HL-60 (cell line): ENCODE measurements around the gene CUEDC2.

ENCODE experiments used
- DNase-seq, 2 experiments: peaks; one replicate each; pipeline ENCODE4 v3.0.0-alpha.2; 2010 to 2020; ENCODE audit warnings: low read depth in 1 of 2, low spot score in 1 of 2
- H3K27ac ChIP-seq: fragments of 250-450 bp; sonication (Bioruptor Pico); replicated peaks from 2 replicates; pipeline ENCODE4 v1.5.1; 2020; ENCODE audit warnings: mild to moderate bottlenecking, moderate library complexity
- H3K27me3 ChIP-seq: fragments of 250-450 bp; sonication (Bioruptor Pico); 2 replicates; pipeline ENCODE4 v1.5.1; 2021; ENCODE audit warnings: mild to moderate bottlenecking, moderate library complexity; ENCODE audit not compliant: insufficient read depth, poor library complexity, severe bottlenecking
- H3K4me3 ChIP-seq: replicated peaks from 2 replicates; pipeline ENCODE4 v1.5.1; 2011; ENCODE audit warnings: mild to moderate bottlenecking, control low read depth, low read length; ENCODE audit not compliant: insufficient read depth
- CTCF ChIP-seq: IDR thresholded peaks from one replicate; pipeline ENCODE4 v1.5.1; 2011; ENCODE audit warnings: low read length, control low read depth, inconsistent platforms; ENCODE audit not compliant: insufficient read depth
- GABPA ChIP-seq: IDR thresholded peaks from 2 replicates; pipeline ENCODE4 v1.6.1; 2012; ENCODE audit warnings: low read depth
- POLR2AphosphoS5 ChIP-seq: IDR thresholded peaks from 2 replicates; pipeline ENCODE4 v1.6.1; 2012; ENCODE audit warnings: low read depth
- REST ChIP-seq: IDR thresholded peaks from 2 replicates; pipeline ENCODE4 v1.6.1; 2012; ENCODE audit warnings: low read depth; ENCODE audit not compliant: insufficient replicate concordance
- SPI1 ChIP-seq: IDR thresholded peaks from 2 replicates; pipeline ENCODE4 v1.6.1; 2012; ENCODE audit warnings: low read depth, mild to moderate bottlenecking, borderline replicate concordance

Gene CUEDC2

DNA sequence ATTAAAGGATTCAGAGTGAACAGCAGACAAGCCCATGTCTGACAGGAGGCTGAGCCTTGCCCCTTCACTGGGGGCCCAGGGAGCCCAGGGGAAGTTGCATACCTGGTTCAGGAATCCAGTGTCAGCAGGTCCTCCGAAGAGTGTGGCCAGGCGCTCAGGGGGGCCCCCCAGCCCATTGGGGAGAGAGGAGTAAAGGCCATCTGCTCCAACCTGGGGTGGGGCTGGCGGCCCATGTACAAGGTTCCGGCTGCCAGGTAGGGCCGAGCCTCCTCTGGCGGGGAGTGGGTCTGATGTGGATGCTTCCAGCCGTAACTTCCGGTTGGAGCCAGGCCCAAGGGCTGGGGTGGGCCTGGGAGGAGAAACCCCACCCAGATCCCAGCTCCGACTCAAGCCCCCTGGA, 16.1 kb downstream of the CUEDC2 start:
- H3K27me3 ChIP-seq = peaks cover 26% of the 10 kb centered on the region

GRCh38 chr10:102414749-102415148, 17.6 kb downstream of the CUEDC2 start:
- no peak overlapping the region for H3K4me3 ChIP-seq
- TF ChIP-seq SPI1 (peak; percentile 61; the same call in 1 of the 2 replicates), POLR2AphosphoS5 (no peak), REST (no peak), GABPA (no peak)
- no peak overlapping the region for H3K27ac ChIP-seq
- no peak for DNase-seq
- peaks cover 38% of the 10 kb centered on the region for H3K27me3 ChIP-seq

More for the DNA sequence above, 16.1 kb downstream of the CUEDC2 start:
- TF ChIP-seq GABPA (no peak), POLR2AphosphoS5 (no peak), SPI1 (no peak), REST (no peak), CTCF (no peak)
- no peak overlapping the region for H3K4me3 ChIP-seq
- no peak for DNase-seq
- no peak overlapping the region for H3K27ac ChIP-seq

GRCh38 chr10:102413806-102414561, 18.4 kb downstream of the CUEDC2 start:
- no peak for TF ChIP-seq GABPA
- no peak for TF ChIP-seq CTCF
- no peak for TF ChIP-seq SPI1
- no peak for TF ChIP-seq POLR2AphosphoS5
- no peak for TF ChIP-seq REST
- Histone ChIP-seq H3K27ac (no peak overlapping the region), H3K4me3 (no peak overlapping the region), H3K27me3 (peaks cover 43% of the 10 kb centered on the region)
- DNase-seq = no peak
